ENCODE measurements around the gene CACNA1H. TPM values are rescaled to one million over a fixed set of nuclear protein-coding genes. Genes with fewer than 3 reads are reported as not detected.
"Not testable (repeated sequence)": the region's sequence is repeated elsewhere in the genome, so short reads cannot be mapped to it uniquely, and the experiment has no call there.

The CACNA1H gene
- polyA plus RNA-seq, 3 donors from 2014 or later = 0.22 TPM; not detected in 2

DNA sequence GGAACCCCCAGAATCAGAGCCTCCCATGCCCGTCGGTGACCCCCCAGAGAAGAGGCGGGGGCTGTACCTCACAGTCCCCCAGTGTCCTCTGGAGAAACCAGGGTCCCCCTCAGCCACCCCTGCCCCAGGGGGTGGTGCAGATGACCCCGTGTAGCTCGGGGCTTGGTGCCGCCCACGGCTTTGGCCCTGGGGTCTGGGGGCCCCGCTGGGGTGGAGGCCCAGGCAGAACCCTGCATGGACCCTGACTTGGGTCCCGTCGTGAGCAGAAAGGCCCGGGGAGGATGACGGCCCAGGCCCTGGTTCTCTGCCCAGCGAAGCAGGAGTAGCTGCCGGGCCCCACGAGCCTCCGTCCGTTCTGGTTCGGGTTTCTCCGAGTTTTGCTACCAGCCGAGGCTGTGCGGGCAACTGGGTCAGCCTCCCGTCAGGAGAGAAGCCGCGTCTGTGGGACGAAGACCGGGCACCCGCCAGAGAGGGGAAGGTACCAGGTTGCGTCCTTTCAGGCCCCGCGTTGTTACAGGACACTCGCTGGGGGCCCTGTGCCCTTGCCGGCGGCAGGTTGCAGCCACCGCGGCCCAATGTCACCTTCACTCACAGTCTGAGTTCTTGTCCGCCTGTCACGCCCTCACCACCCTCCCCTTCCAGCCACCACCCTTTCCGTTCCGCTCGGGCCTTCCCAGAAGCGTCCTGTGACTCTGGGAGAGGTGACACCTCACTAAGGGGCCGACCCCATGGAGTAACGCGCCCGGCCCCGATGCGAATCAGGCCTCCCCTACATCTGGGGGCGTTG is 68.1 kb downstream of the CACNA1H start:
- H3K36me3 Mint-ChIP-seq = no peaks in the 10 kb centered on the region
- H3K4me3 Mint-ChIP-seq = no peak overlapping the region
- H3K9me3 Mint-ChIP-seq = no peaks in the 10 kb centered on the region
- no peak overlapping the region for H3K27ac Mint-ChIP-seq
- DNase-seq = no peak
- H3K27me3 Mint-ChIP-seq (ENCODE audit: low read depth in 3 of 3) = peaks cover 0 to 3% (median 1%) of the 10 kb centered on the region in 3 donors
- H3K4me1 Mint-ChIP-seq = no peaks in the 10 kb centered on the region

DNA sequence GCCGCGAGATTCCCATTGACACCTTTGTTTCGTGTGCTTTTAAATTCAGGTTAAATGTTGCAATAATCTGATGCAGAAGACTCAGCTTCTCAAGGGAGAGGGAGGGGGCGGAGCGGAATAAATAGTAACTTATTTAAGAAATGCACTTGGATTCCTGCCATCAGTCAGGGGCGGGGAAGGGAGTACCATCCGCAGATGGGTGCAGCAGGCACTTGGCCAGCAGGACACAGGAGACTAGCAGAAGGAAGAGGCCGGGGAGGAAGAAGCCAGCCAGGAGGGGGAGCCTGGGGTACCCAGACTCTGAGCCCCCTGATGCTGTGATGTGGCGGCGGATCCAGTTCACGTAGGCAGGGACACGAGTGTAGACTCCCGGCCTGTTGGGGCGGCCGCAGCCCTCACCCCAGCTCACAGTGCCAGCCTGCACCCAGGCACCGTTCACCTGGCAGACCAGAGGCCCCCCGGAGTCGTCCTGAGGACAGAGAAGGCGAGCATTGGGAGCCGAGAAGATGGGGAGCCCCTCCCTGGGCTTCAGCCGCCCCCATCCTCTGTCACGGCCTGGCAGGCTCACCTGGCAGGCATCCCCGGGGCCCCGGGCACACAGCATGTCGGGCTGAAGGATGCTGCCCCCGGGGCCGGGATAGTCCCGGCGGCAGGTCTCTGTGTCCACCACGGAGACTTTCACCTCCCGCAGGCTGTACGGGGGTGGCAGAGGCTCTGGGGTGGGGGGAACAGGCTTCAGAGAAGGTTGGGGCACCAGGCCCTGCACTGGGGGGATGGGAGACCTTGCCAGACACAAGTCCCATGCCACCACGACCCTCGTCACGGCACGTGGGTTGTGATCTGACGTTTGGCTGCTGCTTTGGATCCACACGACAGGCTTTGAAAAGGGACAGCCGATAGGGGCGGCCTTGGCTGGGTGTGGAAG is 69.0 kb downstream of the CACNA1H start:
- Mint-ChIP-seq H3K27ac (no peak overlapping the region), H3K9me3 (no peaks in the 10 kb centered on the region), H3K36me3 (no peaks in the 10 kb centered on the region), H3K4me1 (no peaks in the 10 kb centered on the region), H3K4me3 (no peak overlapping the region), H3K27me3 (ENCODE audit: low read depth in 3 of 3) (peaks cover 0 to 3% (median 0%) of the 10 kb centered on the region in 3 donors)
- no peak for DNase-seq

DNA sequence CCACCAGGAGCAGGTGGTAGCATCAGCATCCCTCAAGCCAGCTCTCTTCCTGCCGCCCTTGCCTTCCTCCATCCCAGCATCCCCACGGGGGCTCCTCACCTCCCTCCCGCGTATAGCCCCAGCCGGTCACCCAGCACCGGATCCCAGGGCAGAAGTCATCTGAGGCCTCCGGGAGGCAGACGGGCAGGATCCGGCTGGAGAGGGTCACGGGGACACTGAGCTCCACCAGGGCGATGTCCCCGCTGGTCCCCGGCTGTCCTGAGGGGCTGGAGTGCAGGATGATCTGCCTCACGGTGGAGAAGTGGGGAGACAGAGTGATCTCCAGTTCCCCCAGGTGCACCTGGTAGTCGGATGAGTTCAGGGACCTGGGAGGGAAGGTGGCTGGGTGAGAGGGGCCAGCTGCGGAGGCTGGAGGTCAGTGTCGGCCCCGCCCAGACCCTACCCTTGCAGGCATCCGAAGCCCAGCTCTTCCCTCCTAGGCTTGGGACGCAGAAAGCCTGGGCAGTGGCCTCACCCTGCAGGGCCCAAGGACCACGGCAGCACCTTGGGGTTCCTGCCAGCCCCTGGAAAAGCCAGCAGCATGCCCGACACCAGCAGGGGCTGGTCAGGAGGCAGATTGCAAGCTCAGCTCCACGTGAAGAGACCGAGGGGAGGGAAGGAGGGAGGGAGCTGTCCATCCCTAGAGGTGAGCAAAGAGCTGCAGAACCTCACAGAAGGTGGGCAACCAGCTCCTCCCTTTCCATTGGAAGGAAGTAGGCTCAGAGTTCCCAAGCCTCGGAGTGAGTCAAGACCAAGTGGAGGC is 69.8 kb downstream of the CACNA1H start:
- Mint-ChIP-seq H3K4me3 (no peak overlapping the region), H3K4me1 (no peaks in the 10 kb centered on the region), H3K27ac (no peak overlapping the region), H3K27me3 (ENCODE audit: low read depth in 3 of 3) (peaks cover 0 to 3% (median 0%) of the 10 kb centered on the region in 3 donors), H3K9me3 (no peaks in the 10 kb centered on the region), H3K36me3 (no peaks in the 10 kb centered on the region)
- DNase-seq = no peak

DNA sequence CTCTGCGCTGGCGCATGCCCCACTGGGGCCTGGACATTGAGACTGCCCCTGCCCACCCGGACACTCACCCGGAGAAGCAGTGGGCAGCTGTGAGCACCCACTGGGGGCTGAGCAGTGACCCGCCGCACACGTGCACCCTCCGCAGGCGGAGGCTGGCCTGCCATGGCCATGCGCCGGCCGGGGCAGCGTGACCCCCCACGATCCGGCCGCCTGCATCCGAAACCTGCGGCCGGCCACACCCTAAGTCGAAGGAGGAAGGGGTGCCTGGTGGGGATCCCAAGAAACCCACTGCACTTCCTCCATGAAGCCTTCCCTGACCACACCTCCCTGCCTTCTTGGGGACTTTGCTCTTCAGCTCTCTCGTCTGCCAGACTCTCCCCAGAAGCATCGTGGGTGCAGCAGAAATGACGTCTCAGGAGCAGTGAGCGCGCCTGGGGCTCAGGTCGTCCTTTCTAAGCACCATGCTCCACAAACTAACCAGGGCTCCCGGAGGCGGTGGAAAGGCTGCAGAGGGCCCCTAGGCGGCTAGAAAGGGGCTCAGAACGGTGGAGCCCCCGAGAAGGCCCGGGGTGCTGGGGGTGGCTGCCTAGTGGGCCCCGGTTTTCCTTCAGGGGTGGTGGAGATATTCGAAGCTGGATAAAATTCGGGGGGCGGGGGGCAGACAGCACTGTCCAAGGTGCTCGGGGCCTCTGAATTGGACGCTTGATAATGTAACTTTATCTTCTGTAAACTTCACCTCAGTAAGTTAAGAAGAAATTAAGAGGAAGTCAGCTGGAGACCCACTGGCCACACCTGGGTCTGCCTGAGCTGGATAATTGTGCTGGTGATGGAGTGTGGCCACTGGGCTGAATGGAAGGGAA is 70.7 kb downstream of the CACNA1H start:
- Mint-ChIP-seq H3K4me1 (no peaks in the 10 kb centered on the region), H3K27me3 (ENCODE audit: low read depth in 3 of 3) (peaks cover 0 to 3% (median 0%) of the 10 kb centered on the region in 3 donors), H3K9me3 (no peaks in the 10 kb centered on the region), H3K27ac (no peak overlapping the region), H3K36me3 (no peaks in the 10 kb centered on the region), H3K4me3 (no peak overlapping the region)
- no peak for DNase-seq

DNA sequence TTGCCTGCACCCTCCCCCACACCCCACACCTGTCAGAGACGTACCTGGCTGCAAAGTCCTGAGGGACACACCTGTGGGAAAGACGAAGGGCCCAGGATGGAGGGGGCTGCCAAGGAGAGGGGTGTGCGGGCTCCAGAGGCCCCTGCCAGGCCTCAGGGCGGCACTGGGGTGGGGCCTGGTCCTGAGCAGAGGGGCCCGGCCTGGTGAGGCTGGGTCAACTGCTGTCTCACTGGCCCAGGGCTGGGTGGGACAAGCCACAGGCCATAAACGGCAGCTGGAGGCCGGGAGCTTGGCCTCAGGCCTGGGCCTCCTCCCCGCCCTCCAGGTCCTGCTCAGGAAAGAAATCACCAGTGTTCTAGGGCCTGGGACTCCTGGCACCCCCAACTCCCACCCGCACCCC is 71.7 kb downstream of the CACNA1H start:
- no peak for DNase-seq
- no peak overlapping the region for H3K27ac Mint-ChIP-seq
- H3K4me1 Mint-ChIP-seq = no peaks in the 10 kb centered on the region
- H3K27me3 Mint-ChIP-seq (ENCODE audit: low read depth in 3 of 3) = peaks cover 0 to 3% (median 0%) of the 10 kb centered on the region in 3 donors
- no peaks in the 10 kb centered on the region for H3K36me3 Mint-ChIP-seq
- H3K9me3 Mint-ChIP-seq = no peaks in the 10 kb centered on the region
- H3K4me3 Mint-ChIP-seq = no peak overlapping the region

DNA sequence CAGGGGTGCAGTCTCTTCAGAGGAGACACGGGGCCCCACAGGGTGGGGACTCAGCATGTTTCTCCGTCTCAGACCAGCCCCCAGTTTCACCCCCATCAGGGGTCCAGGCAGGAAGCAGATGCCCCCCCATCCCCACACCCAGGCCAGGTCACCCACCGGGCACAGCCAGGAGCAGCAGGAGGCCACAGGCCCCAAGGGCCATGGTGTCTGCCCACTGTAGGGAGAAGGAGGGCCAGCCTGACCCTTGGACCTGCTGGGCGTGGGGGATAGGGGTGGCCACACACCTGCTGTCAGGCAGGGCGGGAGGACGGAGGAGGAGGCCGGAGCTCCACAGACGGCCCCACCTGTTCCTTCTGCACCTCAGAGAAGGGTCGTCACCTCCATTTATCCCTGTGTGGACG is 72.1 kb downstream of the CACNA1H start, which contains the start of gene TPSG1:
Gene TPSG1 (minus strand): TSS at position 218 of the 401 bp plus-strand sequence. CDS start 16 bp downstream, at position 202.
- no peaks in the 10 kb centered on the region for H3K4me1 Mint-ChIP-seq
- no peak within 1 kb of the TSS for H3K27ac Mint-ChIP-seq
- H3K4me3 Mint-ChIP-seq = no peak within 1 kb of the TSS

DNA sequence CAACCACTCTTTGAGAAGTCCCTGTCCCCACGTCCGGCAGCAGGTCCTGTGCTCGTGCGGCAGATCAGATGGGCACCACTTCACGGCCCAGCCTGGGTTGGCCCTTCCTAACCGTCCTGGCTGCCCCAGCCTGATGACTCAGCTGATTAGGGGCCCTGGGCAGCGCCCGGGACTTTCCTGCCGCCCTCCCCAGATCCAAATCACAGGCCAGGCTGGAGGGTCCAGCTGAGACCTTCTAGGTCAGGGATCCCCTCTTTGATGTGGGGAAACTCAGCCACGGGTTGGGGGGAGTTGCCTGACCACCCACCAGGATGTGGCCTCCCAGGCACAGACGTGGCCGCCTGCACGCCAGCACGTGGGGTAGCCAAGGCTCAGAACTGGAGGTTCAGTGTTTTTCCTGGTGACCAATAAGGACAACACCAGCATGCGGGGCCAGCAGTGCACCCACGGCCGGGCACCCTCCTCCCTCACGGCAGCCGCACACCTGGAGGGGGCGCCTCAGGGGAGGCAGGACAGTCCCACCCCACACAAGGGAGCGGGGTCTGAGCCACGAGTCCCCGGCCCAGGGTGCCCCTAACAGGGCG is 72.9 kb downstream of the CACNA1H start:
- not testable (repeated sequence) for DNase-seq; H3K27ac Mint-ChIP-seq; H3K4me3 Mint-ChIP-seq; H3K27me3 Mint-ChIP-seq (ENCODE audit: low read depth in 3 of 3); H3K9me3 Mint-ChIP-seq; H3K36me3 Mint-ChIP-seq; H3K4me1 Mint-ChIP-seq

More for the DNA sequence above, 72.1 kb downstream of the CACNA1H start, which contains the start of gene TPSG1:
- no peaks in the 10 kb centered on the region for H3K36me3 Mint-ChIP-seq
- no peak for DNase-seq
- peaks cover 0 to 3% (median 0%) of the 10 kb centered on the region in 3 donors for H3K27me3 Mint-ChIP-seq (ENCODE audit: low read depth in 3 of 3)
- no peaks in the 10 kb centered on the region for H3K9me3 Mint-ChIP-seq

DNA sequence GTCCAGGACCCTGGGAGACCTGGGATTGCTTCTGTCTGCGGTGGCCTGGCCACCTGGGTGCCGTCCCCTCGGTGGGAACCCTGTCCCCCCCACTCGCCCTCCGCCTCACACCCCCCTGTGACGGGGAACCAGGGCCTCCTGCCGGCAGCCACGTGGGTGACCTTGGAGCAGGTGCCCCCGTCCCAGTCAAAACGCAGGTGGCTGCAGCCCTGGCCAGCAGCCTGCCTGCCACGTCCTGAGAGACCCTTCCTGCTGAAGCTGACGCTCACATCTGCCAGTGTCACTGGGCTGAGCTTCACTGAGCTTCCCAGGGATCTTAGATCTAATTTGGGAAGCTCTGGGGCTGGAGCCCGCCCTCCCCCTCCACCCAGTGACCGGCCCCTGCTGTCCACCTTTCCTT is 73.8 kb downstream of the CACNA1H start:
- H3K27me3 Mint-ChIP-seq (ENCODE audit: low read depth in 3 of 3); H3K27ac Mint-ChIP-seq; H3K4me1 Mint-ChIP-seq; DNase-seq; H3K4me3 Mint-ChIP-seq; H3K36me3 Mint-ChIP-seq; H3K9me3 Mint-ChIP-seq: not testable (repeated sequence)

DNA sequence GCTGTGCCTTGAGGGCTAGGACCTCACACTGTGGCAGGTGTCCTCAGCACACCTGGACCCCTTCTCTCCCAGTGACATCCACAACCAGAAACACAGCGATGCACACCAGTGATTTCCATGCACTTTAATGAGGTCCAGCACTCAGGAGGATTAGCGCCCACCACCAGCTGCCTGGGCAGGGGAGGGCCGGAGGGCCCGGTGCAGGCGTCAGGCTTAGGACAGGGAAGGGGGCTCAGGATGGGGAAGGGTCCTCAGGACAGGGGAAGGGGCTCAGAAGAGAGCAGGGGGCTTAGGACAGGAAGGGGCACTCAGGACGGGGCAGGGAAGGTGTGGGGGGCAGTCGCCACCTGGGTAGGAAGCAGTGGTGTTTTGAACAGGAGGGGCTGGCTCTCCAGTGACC is 75.3 kb downstream of the CACNA1H start:
- DNase-seq; H3K4me3 Mint-ChIP-seq; H3K27ac Mint-ChIP-seq; H3K27me3 Mint-ChIP-seq (ENCODE audit: low read depth in 3 of 3); H3K9me3 Mint-ChIP-seq; H3K4me1 Mint-ChIP-seq; H3K36me3 Mint-ChIP-seq: not testable (repeated sequence)

DNA sequence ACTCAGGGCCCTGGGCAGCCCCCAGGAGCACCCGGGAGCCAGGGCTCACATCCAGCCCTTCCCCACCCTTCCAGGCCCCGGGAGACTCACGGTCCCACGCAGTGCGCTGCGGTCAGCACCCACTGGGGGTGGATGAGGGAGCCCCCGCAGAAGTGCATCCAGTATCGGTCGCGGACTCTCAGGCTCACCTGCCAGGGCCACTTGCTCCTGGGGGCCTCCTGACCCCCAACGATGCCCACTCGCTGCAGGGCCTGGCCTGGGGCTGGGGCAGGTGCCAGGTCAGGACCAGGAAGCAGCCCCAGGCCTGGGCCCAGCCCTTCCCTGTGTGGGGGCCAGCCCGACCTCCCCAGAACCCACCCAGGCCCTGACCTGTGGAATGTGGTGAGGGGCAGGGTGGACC is 76.6 kb downstream of the CACNA1H start:
- not testable (repeated sequence) for H3K4me3 Mint-ChIP-seq, H3K36me3 Mint-ChIP-seq

DNA sequence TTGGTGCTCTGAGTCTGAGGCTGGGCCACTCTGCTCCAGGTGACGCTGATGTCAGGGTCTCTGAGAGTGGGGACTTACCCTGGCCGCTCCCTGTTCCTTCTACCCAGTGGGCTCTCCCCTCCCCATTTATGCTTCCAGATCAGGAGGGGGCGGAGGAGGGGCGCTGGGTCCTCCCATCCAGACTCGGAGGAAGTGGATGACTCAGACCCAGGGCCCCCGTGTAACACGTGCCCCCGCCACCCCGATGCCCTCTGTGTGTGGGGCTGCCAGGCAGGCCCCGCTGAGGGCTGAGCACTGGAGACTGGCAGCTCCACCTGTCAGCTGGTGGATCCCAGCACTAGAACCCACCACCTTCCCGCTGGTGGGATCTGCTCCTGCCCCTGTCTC is 77.2 kb downstream of the CACNA1H start, which contains the start of gene TPSB2:
Gene TPSB2 (minus strand): TSS at position 101 of the 387 bp plus-strand sequence. CDS start 233 bp downstream, outside the sequence.
- H3K4me1 Mint-ChIP-seq; H3K27ac Mint-ChIP-seq; H3K4me3 Mint-ChIP-seq; H3K27me3 Mint-ChIP-seq (ENCODE audit: low read depth in 3 of 3); H3K36me3 Mint-ChIP-seq; DNase-seq; H3K9me3 Mint-ChIP-seq: not testable (repeated sequence)

More for the DNA sequence above, 76.6 kb downstream of the CACNA1H start:
- DNase-seq; H3K27me3 Mint-ChIP-seq (ENCODE audit: low read depth in 3 of 3); H3K9me3 Mint-ChIP-seq; H3K4me1 Mint-ChIP-seq; H3K27ac Mint-ChIP-seq: not testable (repeated sequence)

DNA sequence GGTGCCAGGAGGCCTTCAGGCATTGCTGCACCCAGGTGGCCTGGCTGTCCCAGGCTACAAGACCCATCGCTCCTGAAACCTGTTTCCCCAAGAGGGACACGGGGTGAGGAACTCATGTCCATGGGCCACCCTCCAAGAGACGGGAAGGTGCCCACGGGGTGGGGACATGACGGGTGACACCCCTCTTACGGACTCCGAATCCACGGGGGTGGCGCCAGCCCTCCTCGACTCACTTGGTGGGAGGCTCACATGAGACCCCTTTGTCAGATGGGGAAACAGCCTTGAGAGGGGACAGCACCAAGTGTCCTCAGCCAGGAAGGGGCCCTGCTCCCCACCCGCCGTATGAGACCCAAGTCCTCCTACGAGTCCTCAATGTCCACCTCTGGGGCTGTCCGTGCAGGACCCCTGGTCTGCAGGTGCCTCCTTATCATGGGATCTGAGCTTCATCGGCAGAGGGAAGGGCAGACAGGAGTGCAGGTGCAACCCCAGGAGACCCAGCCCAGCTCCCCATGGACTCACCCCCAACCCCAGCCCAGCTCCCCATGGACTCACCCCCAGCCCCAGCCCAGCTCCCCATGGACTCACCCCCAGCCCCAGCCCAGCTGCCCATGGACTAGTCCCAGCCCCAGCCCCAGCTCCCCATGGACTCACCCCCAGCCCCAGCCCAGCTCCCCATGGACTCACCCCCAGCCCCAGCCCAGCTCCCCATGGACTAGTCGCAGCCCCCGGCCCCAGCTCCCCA is 77.7 kb downstream of the CACNA1H start:
- H3K4me1 Mint-ChIP-seq; H3K4me3 Mint-ChIP-seq; H3K27me3 Mint-ChIP-seq (ENCODE audit: low read depth in 3 of 3); H3K36me3 Mint-ChIP-seq; H3K27ac Mint-ChIP-seq; H3K9me3 Mint-ChIP-seq; DNase-seq: not testable (repeated sequence)
